ENCODE data around the gene CDH18. TPM values are rescaled to one million over a fixed set of nuclear protein-coding genes. Genes with fewer than 3 reads are reported as not detected.

CDH18 gene
- polyA plus RNA-seq, 1 donor, result 6.6 TPM

GRCh38 chr5:19462019-19462418 is 526.0 kb downstream of the CDH18 start:
- DNase-seq (ENCODE audit: low read depth), result no peak

- DNase-seq (ENCODE audit: low read depth), result no peak
Observed at GRCh38 chr5:19424506-19424905, 563.5 kb downstream of the CDH18 start.
